Endothelial cell (in vitro differentiated cells): ENCODE data around the gene STIMATE. TPM values are rescaled to one million over a fixed set of nuclear protein-coding genes. Genes with fewer than 3 reads are reported as not detected.

ENCODE experiments used
- DNase-seq: peaks from one replicate; pipeline ENCODE4 v3.0.0; 2021; ENCODE audit warnings: low spot score
- H3K27ac Mint-ChIP-seq: one replicate; pipeline ENCODE4 v1.8.0; 2021; ENCODE audit warnings: mixed read lengths, inconsistent platforms; ENCODE audit not compliant: unreplicated experiment
- H3K27me3 Mint-ChIP-seq: one replicate; pipeline ENCODE4 v1.8.0; 2021; ENCODE audit warnings: mild to moderate bottlenecking, moderate library complexity, mixed read lengths, inconsistent platforms; ENCODE audit not compliant: unreplicated experiment
- H3K36me3 Mint-ChIP-seq: one replicate; pipeline ENCODE4 v1.8.0; 2021; ENCODE audit warnings: mild to moderate bottlenecking, low read depth, mixed read lengths, inconsistent platforms; ENCODE audit not compliant: unreplicated experiment
- H3K4me1 Mint-ChIP-seq: one replicate; pipeline ENCODE4 v1.8.0; 2021; ENCODE audit warnings: mild to moderate bottlenecking, mixed read lengths, inconsistent platforms; ENCODE audit not compliant: unreplicated experiment
- H3K4me3 Mint-ChIP-seq: one replicate; pipeline ENCODE4 v1.8.0; 2021; ENCODE audit warnings: mild to moderate bottlenecking, mixed read lengths, inconsistent platforms; ENCODE audit not compliant: unreplicated experiment
- H3K9me3 Mint-ChIP-seq: one replicate; pipeline ENCODE4 v1.8.0; 2021; ENCODE audit warnings: mixed read lengths, inconsistent platforms; ENCODE audit not compliant: unreplicated experiment
- total RNA-seq: library from RNA; stranded (reverse); fragmentation: NEBNext Ultra II Directional; extraction: Animal tissue kit (Norgen Biotek cat#: 25700); gene quantifications from one replicate; pipeline ENCODE4 v1.2.1, GENCODE V29; 2021; ENCODE audit not compliant: unreplicated experiment
- TF ChIP-seq, protein P1 (sequence below): fragments of 200-600 bp; sonication (generic); IDR thresholded peaks from one replicate; pipeline ENCODE4 v1.5.0; 2021; ENCODE audit warnings: antibody characterized with exemption; ENCODE audit not compliant: unreplicated experiment

STIMATE gene
- total RNA-seq, 1 donor from 2014 or later = 24.5 TPM

DNA sequence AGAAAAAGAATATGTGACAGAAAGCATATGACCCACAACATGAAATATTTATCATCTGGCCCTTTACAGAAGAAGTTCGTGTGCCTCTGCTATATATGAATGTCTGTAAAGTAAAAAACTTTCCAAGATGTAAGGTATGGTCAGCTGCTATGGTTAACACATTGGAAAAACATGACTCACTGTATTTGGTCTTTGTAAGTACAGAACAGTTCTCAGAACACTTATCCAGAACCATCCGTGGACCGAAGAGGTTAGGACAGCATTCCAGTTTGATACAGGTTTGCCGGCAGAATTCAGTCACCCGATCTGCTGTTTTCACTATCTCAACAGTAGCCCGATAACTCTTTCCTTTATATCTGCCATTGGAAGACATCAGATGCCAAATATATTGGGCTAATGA is 13.5 kb upstream of the STIMATE start:
- Mint-ChIP-seq H3K9me3 (no peaks in the 10 kb centered on the region), H3K4me1 (no peaks in the 10 kb centered on the region), H3K27ac (no peak overlapping the region), H3K27me3 (no peaks in the 10 kb centered on the region), H3K36me3 (no peaks in the 10 kb centered on the region), H3K4me3 (no peak overlapping the region)
- TF ChIP-seq, protein P1, sequence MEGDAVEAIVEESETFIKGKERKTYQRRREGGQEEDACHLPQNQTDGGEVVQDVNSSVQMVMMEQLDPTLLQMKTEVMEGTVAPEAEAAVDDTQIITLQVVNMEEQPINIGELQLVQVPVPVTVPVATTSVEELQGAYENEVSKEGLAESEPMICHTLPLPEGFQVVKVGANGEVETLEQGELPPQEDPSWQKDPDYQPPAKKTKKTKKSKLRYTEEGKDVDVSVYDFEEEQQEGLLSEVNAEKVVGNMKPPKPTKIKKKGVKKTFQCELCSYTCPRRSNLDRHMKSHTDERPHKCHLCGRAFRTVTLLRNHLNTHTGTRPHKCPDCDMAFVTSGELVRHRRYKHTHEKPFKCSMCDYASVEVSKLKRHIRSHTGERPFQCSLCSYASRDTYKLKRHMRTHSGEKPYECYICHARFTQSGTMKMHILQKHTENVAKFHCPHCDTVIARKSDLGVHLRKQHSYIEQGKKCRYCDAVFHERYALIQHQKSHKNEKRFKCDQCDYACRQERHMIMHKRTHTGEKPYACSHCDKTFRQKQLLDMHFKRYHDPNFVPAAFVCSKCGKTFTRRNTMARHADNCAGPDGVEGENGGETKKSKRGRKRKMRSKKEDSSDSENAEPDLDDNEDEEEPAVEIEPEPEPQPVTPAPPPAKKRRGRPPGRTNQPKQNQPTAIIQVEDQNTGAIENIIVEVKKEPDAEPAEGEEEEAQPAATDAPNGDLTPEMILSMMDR = no peak
- DNase-seq = no peak

DNA sequence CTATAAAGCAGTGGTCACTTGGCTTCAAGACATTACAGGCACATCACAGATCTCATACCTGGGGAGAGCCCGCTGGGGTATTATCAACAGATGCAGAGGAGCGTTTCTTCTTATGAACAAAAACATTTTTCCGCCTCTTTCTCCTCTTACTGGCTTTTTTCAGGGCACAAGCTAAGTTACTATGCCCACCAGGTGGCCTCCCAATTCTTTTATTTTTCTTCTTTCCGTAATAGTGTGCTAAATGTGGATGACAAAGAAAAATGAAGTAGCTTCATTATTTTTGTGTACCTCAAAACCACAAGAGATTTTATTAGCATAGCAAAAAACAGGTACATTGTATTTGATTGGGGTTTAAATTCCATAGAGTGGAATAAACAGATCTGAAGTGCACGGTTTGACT is 10.1 kb upstream of the STIMATE start:
- no peaks in the 10 kb centered on the region for H3K4me1 Mint-ChIP-seq
- no peaks in the 10 kb centered on the region for H3K27me3 Mint-ChIP-seq
- no peak for DNase-seq
- no peaks in the 10 kb centered on the region for H3K36me3 Mint-ChIP-seq
- H3K9me3 Mint-ChIP-seq = no peaks in the 10 kb centered on the region
- TF ChIP-seq, protein P1 = no peak
- H3K27ac Mint-ChIP-seq = no peak overlapping the region
- H3K4me3 Mint-ChIP-seq = no peak overlapping the region

DNA sequence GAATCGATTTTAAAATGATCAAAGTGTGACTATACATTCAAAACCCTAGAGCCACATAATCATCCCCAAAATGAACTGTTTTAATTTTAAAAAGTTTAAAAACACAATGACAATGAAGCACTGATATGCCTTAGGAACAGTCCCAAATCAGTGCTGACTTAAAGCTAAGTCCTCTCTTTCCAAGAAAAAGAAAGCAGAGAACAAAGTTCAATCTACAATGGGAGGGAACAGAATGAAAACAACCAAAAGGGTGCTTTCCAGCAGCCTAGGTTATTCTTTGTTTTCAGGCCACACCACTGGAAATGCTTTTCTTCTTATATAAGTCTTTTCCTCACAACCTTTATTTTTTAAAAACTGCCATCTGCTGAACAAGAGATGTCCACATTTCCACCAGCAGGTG is 7.2 kb upstream of the STIMATE start:
- H3K4me1 Mint-ChIP-seq = no peaks in the 10 kb centered on the region

DNA sequence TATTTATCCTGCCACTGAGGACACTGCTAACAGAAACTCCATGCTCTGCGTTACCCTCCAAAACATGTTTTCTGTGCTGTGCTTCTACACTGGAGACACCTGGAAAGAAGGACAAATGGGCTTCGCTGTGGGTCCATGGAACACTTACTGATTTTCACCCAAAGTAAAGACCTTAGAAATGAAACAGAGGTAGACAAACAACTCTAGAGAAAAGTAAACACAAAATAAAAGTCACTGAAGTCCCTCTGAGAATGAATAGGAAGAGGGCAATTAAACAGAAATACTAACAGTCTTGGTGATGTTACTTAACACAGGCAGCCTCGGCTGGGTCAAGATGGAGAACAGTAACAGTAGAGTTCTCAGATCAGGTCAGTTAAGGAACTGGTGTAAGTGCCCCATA is 6.7 kb upstream of the STIMATE start:
- TF ChIP-seq, protein P1 = no peak
- Mint-ChIP-seq H3K36me3 (no peaks in the 10 kb centered on the region), H3K9me3 (no peaks in the 10 kb centered on the region), H3K4me3 (no peak overlapping the region), H3K27ac (no peak overlapping the region), H3K27me3 (peaks cover 3% of the 10 kb centered on the region), H3K4me1 (no peaks in the 10 kb centered on the region)
- no peak for DNase-seq

More for the DNA sequence above, 7.2 kb upstream of the STIMATE start:
- TF ChIP-seq, protein P1 = no peak
- Mint-ChIP-seq H3K4me3 (no peak overlapping the region), H3K27ac (no peak overlapping the region), H3K9me3 (no peaks in the 10 kb centered on the region), H3K27me3 (peaks cover 3% of the 10 kb centered on the region), H3K36me3 (no peaks in the 10 kb centered on the region)
- DNase-seq = no peak

DNA sequence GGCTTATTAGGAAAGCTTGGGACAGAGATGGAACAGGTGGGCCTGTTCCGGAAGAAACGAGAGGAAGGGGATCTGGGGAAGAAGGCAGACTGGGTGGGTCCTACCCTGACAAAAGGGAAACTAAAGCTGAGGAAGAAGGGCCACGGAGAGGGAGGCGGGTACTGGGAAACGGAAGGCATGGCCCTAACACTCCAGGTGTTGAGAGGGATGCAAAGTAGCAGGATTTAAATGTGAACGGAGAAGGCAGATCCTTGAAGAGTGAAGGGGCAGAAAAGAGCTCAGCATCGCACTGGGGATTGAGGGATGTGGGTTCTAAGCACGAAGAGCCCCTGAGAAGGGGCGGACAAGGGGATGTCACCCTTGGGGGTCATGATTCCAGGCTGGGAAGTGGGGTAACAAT is 735 bp downstream of the STIMATE start:
- peak overlapping the region; percentile 97 for H3K4me3 Mint-ChIP-seq
- no peaks in the 10 kb centered on the region for H3K36me3 Mint-ChIP-seq
- peaks cover 10% of the 10 kb centered on the region for H3K27me3 Mint-ChIP-seq
- H3K27ac Mint-ChIP-seq = no peak overlapping the region
- DNase-seq = no peak
- no peaks in the 10 kb centered on the region for H3K9me3 Mint-ChIP-seq
- TF ChIP-seq, protein P1 = no peak
- peaks cover 11% of the 10 kb centered on the region for H3K4me1 Mint-ChIP-seq
